22Rv1 (cell line): ENCODE measurements around the gene ECEL1.

ENCODE experiments used
- CTCF ChIP-seq: fragments of 450-650 bp; IDR thresholded peaks from 2 replicates; pipeline ENCODE4 v1.5.1; 2017; ENCODE audit warnings: mild to moderate bottlenecking
- ZFX ChIP-seq: fragments of 450-650 bp; IDR thresholded peaks from 2 replicates; pipeline ENCODE4 v1.6.1; 2017; ENCODE audit warnings: antibody characterized with exemption, borderline replicate concordance

- no peak for TF ChIP-seq ZFX
- TF ChIP-seq CTCF = no peak
These were observed 31.1 kb downstream of the ECEL1 start for GRCh38 chr2:232456296-232457120.
